Measurements from ENCODE around the gene NGEF.

Gene NGEF

DNA sequence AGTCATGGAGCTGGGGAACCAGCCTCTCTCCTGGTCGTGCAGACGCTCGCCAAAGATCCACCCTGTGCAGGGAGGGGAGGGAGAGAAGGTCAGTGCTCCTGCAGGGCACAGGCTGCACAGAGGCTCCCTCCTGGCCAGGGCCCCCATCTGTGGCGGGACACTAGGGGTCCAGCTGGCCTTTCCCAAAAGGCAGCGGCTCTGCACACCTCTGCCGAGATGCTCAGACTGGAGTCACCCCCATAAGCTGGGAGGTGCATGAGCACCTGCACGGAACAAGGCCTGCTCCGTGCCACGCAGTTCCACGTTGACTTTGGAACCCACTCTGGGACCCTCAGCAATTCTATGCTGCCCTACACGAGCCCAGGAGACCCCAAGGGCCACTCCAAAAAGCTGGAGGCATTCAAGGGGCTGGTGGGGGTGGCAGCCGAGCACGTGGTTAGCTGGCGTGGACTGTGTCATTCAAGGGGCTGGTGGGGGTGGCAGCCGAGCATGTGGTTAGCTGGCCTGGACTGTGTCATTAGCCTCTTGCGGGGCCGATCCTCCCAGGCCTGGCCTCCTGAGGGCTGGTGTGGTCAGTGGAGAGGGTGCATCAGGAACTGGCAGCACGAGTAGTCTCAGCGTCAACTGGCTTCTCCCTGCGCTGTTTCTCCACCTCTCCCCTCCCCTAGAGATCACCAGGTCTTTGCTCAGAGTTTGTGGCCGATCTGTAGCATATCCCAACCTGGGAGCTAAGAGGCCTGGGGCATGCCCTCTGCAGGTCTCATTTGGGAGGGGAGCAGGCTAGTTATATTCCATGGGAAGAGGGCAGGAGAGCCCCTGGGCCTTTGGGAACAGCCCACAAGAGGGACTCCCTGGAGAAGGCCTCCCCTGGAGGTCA is 133.2 kb downstream of the NGEF start:
- DNase-seq: no peak

GRCh38 chr2:232878855-232879617 is 134.0 kb downstream of the NGEF start:
- DNase-seq: no peak

GRCh38 chr2:232877940-232878511 is 135.0 kb downstream of the NGEF start:
- no peak for DNase-seq

DNA sequence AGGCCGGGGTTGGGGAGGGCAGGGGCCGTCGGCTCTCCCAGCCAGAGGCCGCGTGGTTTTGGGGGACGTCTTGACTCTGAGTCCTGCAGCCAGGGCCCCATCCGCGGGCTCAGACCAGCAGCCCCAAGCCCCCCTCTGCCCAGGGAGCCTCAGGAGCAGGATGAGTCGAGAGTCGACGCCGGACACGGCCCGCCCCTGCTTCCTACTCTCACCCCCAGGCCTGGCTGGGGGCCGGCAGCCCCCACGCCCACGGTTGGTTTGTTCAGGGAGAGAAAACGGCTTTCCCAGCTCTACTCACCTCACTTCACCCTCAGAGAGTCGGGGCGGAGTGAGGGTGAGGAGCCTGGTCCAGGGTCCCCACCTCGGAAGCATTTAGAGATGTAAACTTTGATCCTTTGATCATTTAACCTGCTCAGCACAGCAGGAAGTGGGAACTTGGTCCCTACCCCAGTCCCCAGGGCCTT is 136.0 kb downstream of the NGEF start:
- DNase-seq: no peak

DNA sequence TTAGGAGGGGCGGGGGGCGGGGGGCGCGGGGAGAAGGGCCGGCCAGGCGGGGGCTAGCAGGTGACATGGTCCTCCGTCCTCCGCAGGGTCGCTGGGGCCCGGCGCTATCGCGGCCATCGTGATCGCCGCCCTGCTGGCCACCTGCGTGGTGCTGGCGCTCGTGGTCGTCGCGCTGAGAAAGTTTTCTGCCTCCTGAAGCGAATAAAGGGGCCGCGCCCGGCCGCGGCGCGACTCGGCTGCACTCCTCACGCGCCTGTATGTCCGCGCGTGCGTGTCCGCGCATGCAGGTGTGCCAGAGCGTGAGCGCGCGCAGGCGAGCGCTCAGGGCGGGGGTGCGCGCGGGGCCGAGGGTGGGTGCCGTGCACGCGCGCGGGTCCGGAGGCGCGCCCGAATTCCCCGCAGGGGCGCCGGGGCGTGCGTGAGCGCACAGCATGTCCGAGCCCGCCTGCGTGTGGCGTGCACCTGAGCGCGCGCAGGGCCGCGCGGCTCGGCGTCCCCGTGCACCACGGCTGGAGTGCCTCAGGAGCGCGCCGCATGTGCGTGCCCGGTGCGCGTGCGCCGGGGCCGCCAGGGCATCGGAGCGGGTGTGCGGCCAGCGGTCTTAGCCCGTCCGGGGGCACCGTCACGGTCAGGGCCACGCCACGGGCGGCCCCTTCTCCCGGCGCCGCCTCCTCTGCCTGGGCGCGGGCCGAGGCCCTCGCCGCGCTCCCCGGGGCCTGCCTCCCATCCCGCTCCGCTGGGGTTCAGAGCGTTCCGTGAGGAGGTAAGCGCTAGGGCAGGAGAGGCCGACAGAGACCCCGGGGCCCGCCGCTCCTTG is 136.7 kb downstream of the NGEF start:
- no peak for DNase-seq

DNA sequence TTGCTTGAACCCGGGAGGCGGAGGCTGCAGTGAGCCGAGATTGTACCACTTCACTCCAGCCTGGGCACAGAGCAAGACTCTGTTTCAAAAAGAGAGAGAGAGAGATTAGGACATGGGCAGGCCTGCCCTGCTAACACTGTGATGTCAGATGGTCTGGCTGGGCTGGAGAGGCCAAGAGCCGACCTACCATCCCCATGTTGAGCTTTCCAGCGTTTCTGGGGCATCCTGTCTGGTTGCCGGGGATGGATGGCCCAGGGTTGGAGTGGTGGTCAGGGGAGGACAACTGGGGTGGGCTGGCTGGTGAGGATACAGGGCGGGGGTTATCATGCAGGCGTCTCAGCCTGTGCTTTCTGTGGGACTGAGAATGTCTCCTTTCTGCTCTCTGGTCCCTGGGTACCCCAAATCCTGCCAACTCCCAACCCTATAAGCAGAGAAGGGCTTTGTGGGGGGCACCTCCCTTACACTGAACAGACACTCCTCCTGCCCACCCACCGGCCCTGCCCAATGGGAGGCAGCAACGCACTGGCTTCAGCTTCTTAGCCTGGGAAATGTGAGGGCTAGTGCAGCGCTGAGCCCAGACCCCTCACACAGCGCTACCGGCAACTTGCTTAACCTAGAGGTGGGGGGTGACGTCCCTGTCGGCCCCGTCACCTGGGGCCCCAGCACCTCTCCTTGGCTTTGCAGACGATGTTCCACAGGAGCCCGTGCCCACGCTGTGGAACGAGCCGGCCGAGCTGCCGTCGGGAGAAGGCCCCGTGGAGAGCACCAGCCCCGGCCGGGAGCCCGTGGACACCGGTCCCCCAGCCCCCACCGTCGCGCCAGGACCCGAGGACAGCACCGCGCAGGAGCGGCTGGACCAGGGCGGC is 137.6 kb downstream of the NGEF start:
- no peak for DNase-seq

DNA sequence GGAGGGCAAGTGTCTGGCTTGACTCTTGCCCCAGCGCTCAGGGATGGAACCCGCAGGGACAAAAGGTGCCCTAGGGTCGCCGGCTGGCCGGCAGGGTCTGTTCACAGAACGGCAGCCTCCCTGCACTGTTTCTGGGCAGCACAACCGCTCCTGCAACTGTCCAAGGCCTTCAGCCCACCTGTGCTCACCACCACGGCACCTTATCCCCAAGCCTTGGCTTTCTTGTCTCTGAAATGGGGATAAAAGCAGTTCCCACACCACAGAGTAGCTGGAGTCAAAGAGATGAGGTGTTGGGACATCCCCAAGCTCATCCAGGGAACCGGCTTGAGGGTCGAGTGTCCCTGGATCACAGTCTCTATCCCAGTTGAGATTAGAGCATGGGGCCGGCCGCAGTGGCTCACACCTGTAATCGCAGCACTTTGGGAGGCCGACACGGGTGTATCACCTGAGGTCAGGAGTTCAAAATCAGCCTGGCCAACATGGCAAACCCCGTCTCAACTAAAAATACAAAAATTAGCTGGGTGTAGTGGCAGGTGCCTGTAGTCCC is 138.3 kb downstream of the NGEF start:
- DNase-seq: no peak

- no peak for DNase-seq
Measured at GRCh38 chr2:232873909-232874641, 139.0 kb downstream of the NGEF start.

DNA sequence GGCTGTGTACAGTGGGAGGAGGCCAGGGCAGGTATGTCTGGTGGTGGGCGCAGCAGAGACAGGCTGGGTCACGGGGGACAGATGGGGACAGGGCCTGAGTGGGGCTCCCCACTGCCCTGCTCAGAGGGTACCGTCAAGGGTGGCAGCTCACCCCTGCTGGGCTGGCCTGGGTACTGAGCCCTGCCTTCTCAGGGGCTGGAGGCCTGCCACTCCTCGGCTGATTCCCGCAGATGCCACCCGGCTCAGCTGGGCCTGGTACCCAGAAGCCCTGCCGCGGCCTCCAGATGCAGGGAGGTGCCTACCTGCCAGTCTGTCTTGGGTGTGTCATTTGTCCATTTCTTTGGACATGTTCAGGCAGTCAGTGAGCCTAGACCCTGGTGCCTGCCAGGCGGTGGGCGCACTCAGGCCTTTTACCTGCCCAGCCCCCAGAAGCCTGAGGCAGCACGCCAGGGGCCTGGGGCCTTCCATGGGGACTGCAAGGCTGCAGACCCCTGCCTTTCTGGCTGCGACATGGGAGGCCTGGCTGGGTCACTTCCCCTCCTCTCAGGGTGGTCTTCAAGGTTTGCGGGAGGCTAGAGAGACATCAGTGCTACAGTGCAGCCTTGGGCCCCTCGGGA is 139.7 kb downstream of the NGEF start:
- no peak for DNase-seq

- DNase-seq: no peak
Measured at GRCh38 chr2:232872826-232873225, 140.2 kb downstream of the NGEF start.

GRCh38 chr2:232871835-232872736 is 141.0 kb downstream of the NGEF start:
- DNase-seq: no peak

DNA sequence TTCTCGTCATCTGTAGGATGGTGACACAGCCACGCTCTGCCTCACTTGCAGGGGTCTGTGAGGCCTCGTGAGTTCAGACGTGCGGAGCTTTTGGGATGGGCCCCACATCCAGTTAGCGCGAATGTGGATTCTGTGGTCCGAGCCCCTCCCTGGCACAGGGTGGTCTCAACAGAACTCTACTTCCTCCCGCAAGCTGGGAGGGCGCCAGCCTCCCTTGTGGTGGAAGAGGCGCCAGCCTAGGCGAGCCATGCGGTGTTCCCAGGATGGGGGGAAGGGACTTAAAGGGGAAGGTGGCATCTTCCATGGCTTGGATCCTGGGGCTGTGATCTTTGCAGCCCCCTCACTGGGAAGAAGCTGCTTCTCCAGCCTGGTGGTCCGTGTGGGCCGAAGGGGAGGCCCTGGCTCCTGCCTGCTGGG is 141.6 kb downstream of the NGEF start:
- no peak for DNase-seq

- DNase-seq: no peak
Measured at GRCh38 chr2:232870766-232871371, 142.2 kb downstream of the NGEF start.

- DNase-seq: no peak
Measured at GRCh38 chr2:232870018-232870765, 142.9 kb downstream of the NGEF start, which contains the start of gene SNORC. TSS of gene SNORC (plus strand) at chr2:232870264. CDS start at chr2:232870342, 78 bp downstream.

GRCh38 chr2:232869138-232870017 is 143.7 kb downstream of the NGEF start:
- no peak for DNase-seq

DNA sequence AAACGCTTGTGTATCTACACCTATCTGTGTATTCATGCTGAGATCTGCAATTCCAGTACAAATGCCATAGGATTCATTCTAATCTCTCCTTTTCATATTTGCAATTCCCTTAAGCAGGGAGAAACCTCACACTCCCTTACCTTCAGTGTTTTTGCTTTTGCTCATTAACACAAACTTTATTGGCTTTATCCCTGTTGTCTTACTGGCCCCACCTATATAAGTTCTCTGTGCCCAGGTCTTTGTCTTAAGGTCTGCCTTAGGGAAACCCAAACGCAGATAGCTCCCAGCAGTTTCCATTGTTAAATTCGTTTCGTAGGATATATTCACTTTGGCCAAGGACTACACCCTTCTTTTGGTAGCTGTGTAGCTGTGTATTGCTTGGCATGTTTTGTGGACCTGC is 147.0 kb downstream of the NGEF start:
- DNase-seq: no peak

DNA sequence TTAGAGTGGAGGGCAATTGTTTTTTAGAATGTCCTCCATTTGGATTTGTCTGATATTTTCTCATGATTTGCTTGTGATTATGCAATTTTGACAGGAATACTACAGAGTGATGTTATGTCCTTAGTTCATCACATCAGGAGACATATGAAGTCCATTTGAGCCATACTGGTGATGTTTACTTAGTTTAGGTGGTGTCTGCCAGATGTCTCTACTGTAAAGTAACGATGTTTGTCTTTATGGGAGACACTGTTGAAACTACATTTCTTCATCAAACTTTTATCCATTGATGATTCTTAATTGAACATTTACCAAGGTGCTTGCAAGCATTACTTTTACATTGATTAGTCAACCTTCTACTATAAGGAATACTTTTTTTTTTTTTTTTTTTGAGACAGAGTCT is 147.9 kb downstream of the NGEF start:
- no peak for DNase-seq
